ENCODE results near the gene RPRD1A.
A peak's percentile ranks its signal among the peaks of the same experiment; 100 is the strongest.

RPRD1A gene

DNA sequence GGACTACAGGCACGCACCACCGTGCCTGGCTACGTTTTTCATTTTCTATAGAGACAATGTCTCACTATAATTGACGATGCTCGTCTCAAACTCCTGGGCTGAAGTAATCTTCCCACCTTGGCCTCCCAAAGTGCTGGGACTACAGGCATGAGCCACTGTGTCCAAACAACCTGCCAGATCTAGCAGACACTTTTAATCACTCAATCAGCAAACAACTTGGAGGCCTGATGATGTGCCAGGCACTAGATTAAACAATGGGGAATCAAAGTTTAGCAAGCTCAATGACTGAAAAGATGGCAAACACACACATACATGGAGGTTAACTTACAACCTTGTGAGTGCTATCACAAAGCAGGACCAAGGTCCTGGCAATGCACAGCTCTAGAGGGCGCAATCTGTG, 124.7 kb downstream of the RPRD1A start:
- TF ChIP-seq, protein P1, sequence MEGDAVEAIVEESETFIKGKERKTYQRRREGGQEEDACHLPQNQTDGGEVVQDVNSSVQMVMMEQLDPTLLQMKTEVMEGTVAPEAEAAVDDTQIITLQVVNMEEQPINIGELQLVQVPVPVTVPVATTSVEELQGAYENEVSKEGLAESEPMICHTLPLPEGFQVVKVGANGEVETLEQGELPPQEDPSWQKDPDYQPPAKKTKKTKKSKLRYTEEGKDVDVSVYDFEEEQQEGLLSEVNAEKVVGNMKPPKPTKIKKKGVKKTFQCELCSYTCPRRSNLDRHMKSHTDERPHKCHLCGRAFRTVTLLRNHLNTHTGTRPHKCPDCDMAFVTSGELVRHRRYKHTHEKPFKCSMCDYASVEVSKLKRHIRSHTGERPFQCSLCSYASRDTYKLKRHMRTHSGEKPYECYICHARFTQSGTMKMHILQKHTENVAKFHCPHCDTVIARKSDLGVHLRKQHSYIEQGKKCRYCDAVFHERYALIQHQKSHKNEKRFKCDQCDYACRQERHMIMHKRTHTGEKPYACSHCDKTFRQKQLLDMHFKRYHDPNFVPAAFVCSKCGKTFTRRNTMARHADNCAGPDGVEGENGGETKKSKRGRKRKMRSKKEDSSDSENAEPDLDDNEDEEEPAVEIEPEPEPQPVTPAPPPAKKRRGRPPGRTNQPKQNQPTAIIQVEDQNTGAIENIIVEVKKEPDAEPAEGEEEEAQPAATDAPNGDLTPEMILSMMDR (IDR thresholded peaks at IDR 0.05; ENCODE audit: insufficient read depth, low read depth, low read length, missing control alignments) = no peak
- no peak overlapping the region for H3K4me3 ChIP-seq (ENCODE audit: low read length)
- DNase-seq (ENCODE audit: low read depth) = no peak

DNA sequence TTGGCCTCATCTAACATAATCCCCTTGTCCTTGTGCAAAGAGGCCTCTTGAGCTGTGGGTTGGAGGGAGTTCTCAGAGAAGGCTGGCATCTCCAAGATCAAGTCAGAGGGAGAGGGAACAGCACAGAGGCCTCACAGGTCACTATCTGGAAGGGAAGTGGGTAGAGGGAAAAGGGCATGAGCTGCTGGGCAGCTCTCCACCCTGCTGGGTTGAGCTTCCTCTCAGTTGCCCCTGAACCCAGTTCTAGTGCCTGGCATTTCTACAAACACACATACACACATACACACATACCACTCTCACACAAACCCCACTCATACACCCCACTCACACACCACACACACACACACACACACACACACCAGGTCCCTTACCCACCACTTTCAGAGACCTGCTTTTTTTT, 125.2 kb downstream of the RPRD1A start:
- DNase-seq (ENCODE audit: low read depth) = no peak
- H3K4me3 ChIP-seq (ENCODE audit: low read length) = no peak overlapping the region
- TF ChIP-seq, protein P1 (IDR thresholded peaks at IDR 0.05; ENCODE audit: insufficient read depth, low read depth, low read length, missing control alignments) = no peak

DNA sequence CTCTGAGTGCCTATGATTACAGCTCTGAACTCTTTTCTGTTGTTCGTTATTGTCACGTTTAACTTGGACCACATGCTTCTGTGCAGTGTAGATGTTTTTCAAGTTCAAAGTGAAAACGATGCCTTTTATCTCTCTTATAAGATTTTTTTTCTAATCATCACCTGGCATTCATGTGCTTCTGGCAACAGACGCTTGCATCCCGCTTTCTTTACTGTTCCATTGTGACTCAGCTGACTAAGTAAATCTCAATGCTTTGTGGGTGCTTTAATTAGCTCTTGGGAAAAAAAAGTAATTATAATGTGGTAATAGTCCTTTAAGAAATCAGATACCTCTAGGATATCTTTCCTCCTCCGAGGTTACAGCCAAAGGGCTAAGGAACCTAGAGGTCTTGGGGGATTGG, 126.1 kb downstream of the RPRD1A start:
- H3K4me3 ChIP-seq (ENCODE audit: low read length) = no peak overlapping the region
- TF ChIP-seq, protein P1 (IDR thresholded peaks at IDR 0.05; ENCODE audit: insufficient read depth, low read depth, low read length, missing control alignments) = no peak
- peak; percentile 11 for DNase-seq (ENCODE audit: low read depth)

Data from epithelial cell of esophagus (primary cell).